GM21360 (cell line): Measurements from ENCODE around the gene MALSU1.

Source experiments
- ATAC-seq: cut with Tn5 transposase; IDR thresholded peaks from one replicate; pipeline ENCODE4 v1.9.1; 2021; ENCODE audit warnings: mild to moderate bottlenecking, moderate library complexity; ENCODE audit not compliant: unreplicated experiment

Gene MALSU1

DNA sequence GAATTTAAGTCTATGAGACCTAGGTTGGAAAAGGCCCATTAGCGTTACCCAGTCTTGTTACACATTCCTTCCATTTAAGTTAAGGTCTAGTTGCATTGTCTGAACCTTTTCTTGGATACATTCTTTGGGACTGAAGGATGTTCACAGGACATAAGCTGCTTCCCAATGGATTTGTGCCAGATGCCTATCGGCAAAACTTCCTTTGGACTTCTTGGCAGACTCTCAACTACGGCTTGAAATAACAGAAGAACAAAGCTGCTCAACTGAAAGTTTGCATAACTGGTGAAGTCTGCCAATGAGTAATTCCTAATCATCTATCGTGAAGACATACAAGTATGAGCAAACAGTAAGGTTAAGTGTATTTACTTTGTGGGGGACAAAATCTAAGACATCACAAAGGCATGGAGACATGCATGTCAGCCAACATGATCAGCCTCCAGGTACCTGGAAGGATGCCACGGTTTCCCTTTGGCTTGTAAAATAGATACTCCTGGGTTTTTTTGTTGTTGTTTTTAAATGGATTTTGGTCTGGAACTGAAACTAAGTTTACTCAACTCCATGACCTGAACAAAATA is 35.4 kb downstream of the MALSU1 start:
- ATAC-seq, result no peak

DNA sequence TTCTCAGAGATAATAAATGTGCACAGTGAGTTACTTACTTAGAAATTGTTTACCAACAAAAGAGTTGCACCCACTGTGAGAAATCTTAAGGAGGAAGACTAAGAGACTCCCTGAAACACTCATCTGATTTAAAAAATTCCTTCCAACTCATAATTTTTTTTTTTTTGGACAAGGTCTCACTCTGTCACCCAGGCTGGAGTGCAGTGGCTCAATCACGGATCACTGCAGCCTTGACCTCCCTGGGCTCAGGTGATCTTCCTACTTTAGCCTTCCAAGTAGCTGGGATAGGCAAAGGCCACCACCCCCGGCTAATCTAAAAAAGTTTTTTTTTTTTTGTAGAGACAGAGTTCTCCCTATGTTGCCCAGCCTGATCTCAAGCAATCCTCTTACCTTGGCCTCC is 36.0 kb downstream of the MALSU1 start:
- no peak for ATAC-seq

DNA sequence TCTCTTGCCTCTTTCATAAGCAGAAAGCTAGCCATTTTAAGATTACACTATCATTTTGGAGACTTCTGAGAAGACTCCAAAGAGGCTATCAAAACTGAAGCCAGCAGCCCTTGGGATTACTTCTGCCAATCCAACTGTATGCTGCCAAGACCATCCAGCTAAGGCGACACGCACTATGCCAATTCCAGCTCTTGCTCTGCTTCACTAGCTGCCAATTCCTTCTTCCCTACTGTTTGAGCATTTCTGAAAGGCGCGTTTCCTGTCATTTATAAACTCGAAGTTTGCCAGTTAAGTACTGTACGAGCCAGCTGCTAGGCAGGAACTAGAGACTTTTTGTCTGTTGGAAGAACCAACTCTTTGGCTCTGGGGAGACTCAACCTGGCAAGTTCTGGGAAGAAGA is 36.5 kb downstream of the MALSU1 start:
- no peak for ATAC-seq

DNA sequence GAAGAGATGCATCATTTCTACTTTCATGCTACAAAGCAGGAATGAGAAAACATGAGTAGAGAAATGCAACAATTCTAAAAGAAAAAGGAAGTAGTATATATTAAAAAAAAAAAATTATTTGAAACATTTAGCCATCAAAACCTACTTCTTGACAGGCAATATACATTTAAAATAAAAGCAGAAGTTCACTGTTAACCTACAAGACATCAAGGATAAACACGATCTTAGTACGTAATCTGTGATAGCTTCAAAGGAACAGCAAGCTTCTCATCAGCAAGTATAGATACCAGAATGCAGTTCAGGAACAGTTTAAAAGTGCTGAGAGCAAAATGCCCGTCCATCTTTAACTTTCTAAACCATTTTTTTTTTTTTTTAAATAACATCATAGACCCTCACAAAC is 36.9 kb downstream of the MALSU1 start:
- ATAC-seq, result no peak

DNA sequence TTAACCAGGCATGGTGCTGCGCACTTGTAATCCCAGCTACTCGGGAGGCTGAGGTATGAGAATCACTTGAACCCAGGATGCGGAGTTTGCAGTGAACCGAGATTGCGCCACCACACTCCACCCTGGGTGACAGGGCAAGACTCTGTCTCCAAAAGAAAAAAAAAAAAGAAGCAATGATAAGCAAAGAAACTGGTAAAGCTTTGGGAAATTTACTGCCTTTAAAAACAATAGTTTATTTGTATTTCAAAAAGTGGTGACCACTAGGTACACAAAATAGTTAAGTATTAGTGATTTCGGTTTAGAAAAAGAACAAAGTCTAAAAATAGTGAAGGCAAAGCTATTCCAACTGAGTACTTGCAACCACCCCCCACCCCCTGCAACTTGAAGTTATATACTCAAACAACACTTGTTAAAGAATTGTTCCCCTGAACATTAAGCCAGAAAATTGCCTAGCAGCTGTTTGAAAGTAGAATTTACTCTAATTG is 37.7 kb downstream of the MALSU1 start:
- ATAC-seq, result no peak

DNA sequence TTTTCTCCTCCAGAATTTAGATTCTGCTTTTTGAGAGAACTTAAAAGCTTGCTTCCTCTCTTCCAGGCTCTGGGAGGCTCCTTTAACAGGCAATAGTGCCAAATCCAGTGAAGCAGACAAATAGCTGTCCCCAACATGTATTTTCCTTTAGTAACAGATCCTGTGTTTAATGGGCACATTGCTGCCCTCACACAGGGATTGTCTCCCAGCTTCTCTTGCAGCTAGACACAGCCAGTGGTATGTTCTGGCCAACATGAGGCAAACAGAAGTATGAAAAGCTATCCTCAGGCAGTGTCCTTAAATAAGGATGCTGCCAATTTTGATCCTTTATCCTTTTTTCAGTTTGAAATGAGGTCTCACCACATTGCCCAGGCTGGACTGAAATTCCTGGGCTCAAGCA is 38.2 kb downstream of the MALSU1 start:
- ATAC-seq, result no peak

DNA sequence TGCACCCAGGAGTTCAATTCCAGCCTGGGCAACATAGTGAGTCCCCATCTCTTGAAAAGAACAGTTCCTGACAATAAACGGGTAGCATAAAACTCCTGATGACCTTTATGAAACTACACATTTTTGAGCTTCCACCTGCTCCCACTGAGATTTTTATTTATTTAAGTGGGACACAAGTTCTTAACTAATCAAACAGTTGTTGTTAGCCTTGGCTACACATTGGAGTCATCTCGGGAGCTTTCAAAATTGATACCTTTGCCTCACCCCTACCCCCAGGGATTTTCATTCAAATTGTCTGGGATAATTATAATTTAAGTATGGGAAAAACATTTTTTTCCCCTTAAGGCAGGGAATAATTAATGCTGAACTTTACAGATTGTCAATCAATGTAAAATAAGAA is 39.3 kb downstream of the MALSU1 start:
- ATAC-seq, result no peak

DNA sequence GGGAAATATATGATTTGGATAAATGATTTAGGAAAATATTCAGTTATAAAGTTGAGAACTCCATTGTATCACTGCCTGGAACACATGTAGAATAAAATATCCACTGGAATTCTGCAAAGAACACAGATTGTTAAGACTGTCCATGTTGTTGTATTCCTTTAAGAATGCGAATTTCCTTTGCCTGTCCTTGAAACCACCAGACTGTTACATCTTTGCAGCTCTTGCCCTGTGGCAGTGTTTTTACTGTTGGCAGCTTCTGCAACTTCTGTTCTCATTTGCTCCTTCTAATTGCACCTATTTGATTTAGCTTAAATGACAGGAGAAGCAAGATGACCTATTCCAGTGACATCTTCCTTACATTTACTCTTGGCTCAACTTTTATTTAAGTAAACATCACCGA is 39.7 kb downstream of the MALSU1 start:
- ATAC-seq, result no peak

DNA sequence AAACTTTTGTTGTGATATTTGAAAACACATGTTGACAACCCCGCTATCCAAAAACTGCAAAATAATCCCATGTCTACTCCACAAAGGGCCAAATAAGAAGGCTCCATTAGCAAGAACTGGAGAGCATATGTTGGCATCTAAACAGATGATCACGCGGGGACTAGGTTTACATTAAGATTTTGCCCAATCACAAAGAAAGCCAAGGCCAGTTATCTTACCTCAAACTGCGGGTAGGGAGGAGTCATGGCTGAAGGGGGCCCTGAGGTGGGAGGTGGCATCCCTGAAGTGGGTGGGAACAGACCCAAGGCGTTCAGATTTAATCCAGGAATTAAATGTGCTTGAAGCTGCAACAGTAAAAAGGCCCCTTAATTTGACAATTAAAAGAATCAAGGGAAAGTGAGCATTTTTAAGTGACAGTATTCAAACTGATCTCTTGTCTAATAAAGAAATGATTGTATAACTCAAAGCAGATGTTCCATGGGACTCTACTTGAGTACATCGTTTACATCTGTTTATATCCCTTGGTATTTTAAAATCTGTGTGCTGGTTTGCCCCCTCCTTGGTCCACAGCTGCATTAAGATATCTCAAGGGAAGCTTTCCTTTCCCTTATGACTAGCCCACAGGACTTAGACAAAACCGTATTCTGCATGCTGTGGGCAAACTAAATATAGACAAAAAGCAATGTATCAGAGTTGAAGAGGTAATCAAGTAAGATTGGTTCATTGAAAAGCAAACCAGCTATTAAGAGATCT is 42.9 kb downstream of the MALSU1 start:
- no peak for ATAC-seq

DNA sequence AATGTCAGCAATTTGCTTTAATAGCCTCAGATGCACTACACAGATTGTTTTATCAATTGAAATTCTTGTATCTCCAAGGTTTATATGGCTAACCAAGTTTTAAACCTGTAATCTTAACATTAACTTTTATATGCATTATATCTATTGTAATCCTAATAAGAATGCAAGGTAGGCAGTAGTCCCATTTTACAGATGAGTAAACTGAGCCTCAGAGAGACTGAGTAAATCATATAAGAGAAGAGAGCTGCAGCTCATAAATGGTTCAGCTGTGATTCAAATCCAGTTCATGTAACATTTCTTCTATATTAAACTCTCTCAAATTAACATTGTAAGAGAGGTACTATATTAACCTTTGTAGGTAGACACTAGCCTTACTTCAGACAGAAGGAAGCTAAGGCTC is 44.0 kb downstream of the MALSU1 start:
- ATAC-seq, result no peak

DNA sequence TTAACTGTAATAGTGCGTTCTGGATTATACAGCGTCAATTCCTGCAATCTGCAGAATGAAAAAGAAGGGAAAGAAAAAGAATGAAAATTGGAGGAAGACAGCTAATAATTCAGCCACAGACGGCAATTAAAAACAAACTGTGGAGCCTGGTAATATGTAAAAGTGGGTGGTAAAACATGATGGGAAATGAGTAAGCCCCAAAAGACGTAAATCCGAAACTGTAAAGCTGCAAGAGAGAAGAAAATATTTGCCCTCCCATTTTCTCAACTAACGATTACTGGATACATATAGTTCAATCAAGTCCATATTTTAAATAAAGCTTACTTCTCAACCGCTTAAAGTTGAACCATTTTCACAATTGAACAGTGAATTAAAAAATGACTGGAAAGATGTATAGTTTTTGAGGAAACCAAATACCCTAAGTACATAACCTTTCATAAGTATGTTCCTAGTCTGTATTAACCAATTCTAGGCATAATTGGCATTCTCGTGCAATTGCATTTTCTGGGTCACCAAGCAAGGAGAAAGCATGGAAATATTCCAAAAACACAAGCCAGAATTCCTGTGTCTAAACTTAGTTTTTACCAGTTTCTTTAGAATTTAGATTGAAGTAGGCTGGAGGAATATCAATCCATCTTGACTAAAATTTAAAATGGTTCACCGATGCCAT is 44.8 kb downstream of the MALSU1 start:
- no peak for ATAC-seq

DNA sequence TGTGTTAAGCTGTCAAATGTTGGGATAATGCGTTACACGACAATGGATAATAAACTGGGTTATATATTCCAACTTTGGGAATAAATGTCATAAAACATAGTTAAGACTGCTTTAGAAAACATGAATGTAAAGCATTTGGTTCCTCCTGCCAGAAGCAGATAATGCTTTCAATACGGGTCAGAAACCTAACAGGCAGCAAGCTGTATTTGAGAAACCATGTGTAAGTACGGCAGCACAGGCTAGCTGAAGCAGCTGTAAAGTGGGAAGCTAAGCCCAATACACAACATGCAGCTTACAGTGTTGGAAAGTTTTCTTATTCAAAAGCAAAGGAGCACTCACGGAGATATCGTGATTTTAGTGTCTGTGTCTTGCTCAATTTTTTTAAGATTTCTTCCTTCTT is 46.5 kb downstream of the MALSU1 start:
- ATAC-seq, result no peak

DNA sequence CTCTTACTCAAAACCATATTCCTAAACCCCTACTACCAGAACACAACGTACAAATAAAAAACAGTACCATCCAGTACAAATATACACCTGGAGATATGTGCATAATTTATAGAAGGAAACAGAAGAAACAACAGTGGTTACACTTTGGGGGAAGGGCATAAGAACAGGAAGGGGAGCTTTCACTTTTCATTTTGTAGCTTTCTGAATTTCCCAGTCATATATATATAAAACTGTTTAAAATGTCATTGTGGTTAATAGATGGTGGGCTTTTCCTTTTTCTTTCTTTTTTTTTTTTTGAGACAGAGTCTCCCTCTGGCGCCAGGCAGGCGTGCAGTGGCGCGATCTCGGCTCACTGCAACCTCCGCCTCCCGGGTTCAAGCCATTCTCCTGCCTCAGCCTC is 47.2 kb downstream of the MALSU1 start:
- no peak for ATAC-seq

DNA sequence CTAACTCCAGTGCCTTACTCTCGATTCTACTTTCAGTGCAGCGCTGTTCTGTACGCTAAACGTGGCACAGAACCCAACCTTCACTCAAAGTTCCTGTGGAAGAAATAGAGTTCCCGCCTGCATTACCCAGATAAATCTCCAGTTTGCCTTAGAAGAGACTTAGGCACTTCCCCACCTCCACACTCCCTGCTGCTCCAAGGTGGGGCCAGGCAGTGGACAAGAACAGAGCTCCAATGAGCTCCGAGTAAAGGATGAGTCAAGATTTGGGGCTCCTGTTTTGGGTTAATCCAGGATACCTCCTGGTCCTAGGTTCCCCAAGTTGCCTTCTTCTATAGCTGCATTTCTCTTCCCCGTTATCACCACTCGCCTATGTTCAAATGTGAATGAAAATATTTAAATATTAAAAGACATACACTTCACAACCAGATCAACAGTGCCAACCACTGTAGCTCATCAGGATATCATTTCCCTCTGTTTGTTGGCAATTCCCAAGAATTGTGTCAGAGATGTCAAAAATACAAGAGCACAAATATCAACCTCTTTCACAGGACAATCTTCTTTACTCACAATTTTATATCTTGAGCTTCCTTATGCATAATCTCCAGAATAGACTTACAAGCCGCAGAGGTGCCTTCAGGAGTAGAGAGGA is 48.0 kb downstream of the MALSU1 start:
- no peak for ATAC-seq

DNA sequence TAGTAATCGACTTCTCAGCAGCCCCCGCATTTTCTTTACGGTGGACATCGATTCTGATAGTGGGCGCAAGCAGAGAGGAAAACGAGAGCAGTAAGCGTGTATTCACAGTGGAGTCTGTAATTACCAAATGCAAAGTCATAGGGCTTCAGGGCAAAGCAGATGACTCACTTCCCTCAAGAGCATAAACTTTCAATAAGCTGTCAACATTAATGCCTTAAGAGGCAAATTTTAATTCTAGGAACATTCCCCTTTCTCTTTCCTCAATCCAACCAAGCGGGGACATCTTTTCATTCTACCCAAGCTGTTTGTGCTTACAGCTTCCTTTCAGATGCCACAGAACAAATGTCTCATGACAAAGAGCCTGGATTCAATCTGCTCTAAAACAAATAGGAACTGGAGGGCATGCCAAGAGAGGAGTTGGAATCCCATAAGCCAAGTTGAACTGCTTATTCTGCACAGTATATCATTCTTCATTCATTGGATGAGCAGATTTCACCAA is 48.6 kb downstream of the MALSU1 start:
- ATAC-seq, result no peak

DNA sequence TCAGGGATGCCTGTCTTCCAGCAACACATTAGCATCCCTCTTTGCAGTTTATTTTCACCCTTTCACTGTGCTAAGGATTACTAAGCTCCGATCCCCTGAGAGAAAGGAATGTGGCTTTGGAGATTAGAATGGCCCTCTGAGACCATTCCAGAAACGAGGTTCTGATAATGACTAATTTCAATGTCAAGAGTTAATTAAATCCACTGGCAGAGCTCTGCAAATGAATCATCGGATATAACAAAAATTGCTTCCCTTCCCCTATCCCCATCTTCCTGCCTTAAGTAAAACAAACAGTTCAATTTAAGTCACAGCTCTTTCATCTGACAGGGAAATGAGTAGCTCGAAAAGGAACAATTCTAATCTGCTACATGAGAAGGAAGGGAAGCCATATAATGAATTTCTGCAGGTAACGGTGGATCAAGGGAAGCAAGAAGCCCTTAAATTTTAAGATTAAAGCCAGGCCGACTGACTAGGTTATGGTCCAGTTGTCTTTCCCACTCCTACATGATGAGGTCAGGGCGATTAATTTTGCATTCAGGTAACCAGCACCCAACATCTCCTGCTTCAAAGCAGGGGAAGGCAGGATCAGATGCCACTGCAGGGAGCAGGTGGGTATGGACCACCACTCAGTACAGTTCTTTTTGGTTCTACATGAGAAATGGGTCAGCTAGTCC is 50.5 kb downstream of the MALSU1 start:
- ATAC-seq, result no peak

DNA sequence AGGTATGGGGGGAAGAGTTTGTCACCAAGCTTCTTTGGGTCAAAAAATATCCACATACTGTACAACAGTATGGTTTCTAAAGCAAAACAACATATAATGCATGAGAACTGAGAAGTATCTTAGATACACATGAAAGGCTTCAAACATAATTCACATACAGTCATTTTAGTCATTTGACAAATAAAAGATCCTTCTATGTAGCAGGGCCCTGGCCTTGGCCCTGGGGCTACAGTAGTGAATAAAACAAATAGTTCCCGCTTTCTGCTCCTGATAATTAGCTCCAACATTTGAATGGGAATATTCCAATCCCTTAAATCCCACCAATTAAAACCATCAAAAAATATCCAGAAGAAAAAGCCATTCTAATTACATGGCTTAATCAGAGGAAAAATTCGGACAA is 51.3 kb downstream of the MALSU1 start:
- ATAC-seq, result no peak

DNA sequence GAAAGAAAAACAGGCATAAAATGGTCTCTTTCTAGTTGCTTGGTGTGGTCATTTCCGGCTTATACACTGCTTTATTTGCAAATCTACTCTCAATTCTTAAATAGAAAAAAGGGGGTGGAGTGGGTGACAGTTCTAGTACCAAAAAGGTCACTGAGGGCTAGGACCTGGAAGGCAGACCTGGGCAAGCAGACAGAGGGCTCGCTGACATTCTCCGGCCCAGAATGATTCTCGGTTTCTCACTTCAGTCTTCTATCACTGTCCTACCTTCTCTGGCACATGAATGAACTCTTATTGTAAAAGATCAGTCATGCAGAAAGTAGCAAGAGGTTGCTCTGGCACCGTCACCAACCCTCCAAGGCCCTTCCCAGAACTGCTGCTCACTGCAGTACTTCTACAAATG is 54.0 kb downstream of the MALSU1 start:
- peak; percentile 57 for ATAC-seq

DNA sequence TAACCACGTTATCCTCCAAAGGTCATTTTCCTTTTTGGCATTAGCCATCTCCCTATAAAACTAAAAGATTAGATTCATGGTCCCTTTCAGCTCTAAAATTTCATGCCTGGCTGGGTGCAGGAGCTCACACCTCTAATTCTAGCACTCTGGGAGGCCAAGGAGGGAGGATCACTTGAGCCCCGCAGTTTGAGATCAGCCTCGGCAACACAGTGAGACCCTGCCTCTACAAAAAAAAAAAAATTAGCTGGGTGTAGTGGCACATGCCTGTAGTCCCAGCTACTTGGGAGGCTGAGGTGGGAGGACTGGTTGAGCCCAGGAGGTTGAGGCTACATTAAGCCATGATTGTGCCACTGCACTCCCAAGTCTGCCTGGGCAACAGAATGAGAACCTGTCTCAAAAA is 57.0 kb downstream of the MALSU1 start:
- ATAC-seq, result no peak

DNA sequence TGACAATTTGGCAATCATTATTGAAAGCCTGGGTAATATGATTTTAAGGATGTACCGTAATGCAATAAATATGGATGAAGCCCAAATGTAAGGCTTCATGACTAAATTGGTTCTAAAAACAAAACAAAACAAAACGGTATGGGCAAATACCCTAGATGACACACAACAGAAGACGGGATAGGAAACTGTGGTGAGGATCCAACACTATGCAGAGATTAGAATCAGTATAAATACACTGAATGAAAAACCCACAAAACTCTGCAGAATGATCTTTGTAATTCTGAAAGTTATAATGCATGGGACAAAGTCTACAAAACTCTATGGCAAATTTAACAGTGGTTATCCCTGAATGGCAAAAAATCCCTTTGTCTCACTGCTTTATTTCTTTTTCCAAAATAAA is 57.6 kb downstream of the MALSU1 start:
- no peak for ATAC-seq
